ENCODE results near the gene OSBPL9.
A peak's percentile ranks its signal among the peaks of the same experiment; 100 is the strongest.
"Not testable (repeated sequence)": the region's sequence is repeated elsewhere in the genome, so short reads cannot be mapped to it uniquely, and the experiment has no call there.

The OSBPL9 gene

DNA sequence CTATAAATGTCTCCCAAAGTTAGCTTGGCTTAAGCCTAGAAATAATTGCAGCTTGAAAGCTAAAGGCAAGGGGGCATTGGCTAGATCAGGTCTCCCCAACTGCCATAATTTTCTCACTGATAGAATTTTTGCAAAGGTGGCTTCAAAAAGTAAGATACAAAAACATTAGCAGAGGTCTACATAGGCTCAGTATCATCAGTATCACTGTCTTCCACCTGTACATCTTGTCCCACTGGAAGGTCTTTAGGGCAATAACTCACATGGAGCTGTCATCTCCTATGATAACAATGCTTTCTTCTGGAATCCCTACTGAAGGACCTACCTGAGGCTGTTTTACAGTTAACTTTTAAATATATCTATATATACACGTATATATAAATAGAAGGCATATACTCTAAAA is 14.9 kb downstream of the OSBPL9 start:
- no peak overlapping the region for H3K27ac ChIP-seq
- no peak for DNase-seq (ENCODE audit: low read depth, low spot score)

DNA sequence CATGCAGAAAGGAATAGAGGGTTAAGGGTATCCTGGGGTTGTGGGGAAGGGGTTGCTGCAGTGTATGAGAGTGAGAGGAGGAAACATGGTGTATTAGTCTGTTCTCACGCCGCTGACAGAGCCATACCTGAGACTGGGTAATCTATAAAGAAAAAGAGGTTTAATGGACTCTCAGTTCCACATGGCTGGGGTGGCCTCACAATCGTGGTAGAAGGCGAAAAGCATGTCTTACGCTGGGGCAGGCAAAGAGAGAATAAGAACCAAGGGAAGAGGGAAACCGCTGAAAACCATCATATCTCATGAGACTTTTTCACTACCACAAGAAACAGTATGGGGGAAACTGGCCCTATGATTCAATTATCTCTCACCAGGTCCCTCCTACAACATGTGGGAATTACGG is 17.7 kb downstream of the OSBPL9 start:
- no peak for DNase-seq (ENCODE audit: low read depth, low spot score)

DNA sequence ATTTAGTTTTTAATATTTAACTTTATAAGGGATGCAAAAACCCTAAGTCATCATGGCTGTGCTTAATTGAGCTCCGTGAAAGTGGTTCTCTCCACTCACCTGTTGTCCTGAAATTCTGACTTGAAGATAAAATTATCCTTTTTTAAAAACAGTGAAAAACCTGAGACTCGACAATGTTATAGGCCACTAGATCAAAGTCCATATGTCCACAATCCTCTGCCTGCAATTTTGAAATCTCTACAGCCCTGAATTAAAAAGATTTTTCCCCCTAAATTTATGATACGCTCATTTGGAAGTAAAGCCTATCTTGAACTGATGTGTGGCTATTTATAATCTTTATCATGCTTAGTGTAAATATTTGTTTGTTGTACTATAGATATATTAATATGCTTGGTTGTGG is 18.7 kb downstream of the OSBPL9 start:
- no peak overlapping the region for H3K27ac ChIP-seq
- no peak for DNase-seq (ENCODE audit: low read depth, low spot score)

More for the DNA sequence above, 17.7 kb downstream of the OSBPL9 start:
- H3K27ac ChIP-seq = no peak overlapping the region

DNA sequence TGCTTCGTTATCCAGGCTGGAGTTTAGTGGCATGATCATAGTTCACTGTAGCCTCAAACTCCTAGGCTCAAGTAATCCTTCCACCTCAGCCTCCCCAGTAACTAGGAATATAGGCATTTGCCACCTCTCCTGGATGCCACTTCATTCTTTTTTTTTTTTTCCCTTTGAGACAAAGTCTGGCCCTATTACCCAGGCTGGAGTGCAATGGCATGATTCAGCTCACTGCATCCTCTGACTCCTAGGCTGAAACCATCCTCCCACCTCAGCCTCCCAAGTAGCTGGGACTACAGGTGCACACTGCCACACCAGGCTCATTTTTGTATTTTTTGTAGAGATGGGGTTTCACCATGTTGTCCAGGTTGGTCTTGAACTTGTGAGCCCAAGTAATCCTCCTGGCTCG is 19.3 kb downstream of the OSBPL9 start:
- H3K27ac ChIP-seq = peak overlapping the region; percentile 76
- no peak for DNase-seq (ENCODE audit: low read depth, low spot score)

DNA sequence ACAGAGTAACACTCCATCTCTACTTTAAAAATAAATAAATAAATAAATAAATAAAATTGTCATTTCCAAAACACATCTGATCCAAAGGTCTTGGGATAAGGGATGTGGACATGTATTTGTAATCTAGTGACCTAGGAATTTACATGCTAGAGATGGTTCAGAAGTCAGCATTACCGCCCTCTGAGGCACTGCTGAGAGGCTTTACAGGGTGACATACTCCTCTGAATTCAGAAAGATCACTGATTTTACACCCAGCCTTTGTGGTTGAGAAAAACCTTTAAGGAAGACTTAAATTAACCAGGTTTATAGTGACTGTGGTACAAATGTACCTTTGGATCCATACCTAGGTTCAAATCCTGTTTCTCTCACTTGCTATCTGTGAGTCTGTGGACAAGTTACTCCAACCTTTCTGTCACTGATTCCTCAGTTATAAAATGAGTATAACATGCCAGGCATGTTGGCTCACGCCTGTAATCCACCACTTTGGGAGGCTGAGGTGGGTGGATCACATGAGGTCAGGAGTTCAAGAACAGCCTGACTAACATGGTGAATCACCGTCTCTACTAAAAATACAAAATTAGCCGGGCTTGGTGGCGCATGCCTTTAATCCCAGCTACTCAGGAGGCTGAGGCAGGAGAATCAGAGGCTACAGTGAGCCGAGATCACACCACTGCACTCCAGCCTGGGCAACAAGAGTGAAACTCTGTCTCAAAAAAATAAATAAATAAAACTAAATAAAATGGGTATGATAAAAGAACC is 20.1 kb downstream of the OSBPL9 start:
- DNase-seq (ENCODE audit: low read depth, low spot score) = peak; percentile 82
- H3K27ac ChIP-seq = peak overlapping the region; percentile 76

DNA sequence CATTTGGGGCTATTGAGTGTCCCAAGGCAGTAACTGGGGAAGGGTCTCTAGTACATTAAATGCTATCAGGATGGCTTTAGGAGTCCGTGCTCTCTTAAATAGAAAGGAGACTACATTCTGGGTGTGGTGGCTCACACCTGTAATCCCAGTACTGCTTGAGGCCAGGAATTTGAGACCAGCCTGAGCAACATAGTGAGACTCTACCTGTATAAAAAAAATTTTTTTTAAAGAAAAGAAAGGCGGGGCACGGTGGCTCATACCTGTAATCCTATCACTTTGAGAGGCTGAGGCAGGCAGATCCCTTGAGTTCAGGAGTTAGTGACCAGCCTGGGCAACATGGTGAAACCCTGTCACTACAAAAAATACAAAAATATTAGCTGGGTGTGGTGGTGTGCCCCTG is 21.5 kb downstream of the OSBPL9 start:
- H3K27ac ChIP-seq = peak overlapping the region; percentile 76
- no peak for DNase-seq (ENCODE audit: low read depth, low spot score)

DNA sequence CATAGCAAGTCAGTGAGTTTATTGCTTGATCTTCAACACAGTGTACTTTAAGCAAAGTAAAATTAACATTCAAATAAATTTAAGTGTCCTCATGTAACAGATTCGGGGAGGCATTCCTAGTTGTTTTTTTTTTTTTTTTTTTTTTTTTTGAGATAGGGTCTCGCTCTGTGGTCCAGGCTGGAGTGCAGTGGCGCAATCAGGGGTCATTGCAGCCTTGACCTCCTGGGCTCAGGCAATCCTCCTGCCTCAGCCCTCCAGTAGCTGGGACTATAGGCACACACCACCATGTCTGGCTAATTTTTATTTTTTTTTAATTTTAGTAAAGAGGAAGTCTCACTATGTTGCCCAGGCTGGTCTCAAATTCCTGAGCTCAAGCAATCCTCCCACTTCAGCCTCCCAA is 22.8 kb downstream of the OSBPL9 start:
- DNase-seq (ENCODE audit: low read depth, low spot score) = no peak
- no peak overlapping the region for H3K27ac ChIP-seq

DNA sequence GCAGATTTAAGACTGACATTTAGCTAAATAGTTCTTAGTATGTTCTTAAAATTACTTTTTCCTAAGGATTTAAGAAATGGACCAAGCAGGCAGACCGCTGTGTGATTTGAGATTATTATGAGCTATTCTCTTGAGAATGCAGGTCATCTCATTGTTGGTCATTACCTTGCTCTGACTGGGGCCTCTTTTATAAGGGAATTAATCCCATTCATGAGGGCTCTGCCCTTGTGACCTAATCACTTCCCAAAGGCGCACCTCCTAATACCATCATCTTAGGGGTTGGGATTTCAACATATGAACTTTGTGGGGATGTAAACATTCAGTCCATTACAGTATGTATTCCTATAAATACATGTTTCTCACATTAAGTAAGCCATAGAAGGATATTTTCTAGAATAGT is 24.2 kb downstream of the OSBPL9 start:
- DNase-seq (ENCODE audit: low read depth, low spot score) = no peak
- no peak overlapping the region for H3K27ac ChIP-seq

DNA sequence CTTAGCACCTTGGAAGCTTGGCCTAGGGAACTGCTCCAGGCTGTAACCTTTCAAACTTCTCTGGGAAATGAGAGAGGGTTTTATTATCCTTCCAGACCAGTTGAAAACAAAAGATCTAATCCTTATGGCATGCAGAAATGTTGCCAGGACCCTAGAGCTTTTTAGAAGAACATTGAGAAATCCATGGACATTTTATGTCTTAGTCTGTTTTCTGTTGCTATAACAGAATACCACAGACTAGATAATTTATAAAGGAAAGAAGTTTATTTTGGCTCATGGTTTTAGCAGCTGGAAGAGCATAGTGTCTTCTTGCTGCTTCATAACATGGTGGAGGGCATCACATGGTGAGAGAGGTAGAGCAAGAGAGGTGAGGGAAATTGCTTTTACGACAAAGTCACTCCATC is 25.8 kb downstream of the OSBPL9 start:
- no peak for DNase-seq (ENCODE audit: low read depth, low spot score)
- no peak overlapping the region for H3K27ac ChIP-seq

DNA sequence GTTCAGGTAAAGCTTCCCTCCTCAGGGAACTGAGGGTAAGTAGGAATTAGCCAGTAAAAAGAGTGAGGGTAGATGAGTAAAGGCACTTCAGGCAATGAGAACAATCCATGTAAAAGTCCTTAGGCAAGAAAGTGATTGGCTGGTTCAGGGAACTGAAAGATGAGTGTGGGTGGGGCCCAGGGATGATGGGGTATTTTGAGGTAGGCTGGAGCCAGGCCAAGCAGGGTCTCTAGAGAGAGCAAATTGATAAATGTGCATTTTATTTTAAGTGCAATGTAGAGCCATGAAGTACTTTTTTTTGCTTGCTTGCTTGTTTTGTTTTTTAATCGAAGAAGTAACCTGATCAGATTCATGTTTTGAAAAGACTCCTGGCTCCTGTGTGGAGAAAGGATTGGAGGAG is 26.5 kb downstream of the OSBPL9 start:
- no peak for DNase-seq (ENCODE audit: low read depth, low spot score)
- H3K27ac ChIP-seq = no peak overlapping the region

DNA sequence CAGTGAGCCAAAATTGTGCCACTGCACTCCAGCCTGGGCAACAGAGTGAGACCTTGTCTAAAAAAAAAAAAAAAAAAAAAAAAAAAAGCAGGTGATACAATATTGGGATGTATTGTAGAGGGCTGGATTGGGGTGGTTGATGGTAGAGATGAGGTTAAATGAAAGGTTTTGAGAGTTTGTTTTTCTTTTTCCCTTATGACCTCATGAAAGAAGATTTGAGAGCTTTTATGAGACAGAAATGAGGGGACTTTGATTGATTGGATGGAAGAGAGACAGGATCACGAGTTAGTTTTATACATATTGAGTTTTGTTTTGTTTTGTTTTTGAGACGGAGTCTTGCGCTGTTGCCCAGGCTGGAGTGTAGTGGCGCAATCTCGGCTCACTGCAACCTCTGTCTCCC is 27.1 kb downstream of the OSBPL9 start:
- DNase-seq (ENCODE audit: low read depth, low spot score) = no peak
- H3K27ac ChIP-seq = peak overlapping the region; percentile 54

DNA sequence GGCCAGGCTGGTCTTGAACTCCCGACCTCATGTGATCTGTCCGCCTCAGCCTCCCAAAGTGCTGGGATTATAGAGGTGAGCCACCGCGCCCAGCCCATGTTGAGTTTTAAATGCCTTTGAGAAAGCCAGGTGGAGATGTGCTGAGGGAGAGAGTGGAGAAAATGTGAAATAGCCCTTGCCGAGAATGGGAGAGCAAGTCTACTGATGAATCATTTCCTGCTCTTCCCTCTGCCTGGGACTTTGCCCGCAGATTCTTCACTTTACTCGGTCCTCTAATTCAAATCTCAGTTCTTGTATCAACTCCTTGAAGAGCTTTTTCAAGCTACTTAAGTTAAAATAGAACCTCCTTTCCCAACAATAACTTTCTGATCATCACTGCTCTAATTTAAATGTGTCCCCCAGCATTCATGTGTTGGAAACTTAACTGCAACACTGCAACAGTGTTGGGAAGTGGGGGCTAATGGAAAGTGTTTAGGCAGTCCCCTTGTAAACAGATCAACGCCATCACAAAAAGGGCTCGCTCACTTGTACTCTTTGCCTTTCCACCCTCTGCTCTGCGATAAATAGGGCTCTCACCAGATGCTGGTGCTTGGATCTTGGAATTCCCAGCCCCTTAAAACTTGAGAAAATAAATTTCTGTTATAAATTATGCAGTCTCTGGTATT is 27.8 kb downstream of the OSBPL9 start:
- DNase-seq (ENCODE audit: low read depth, low spot score) = no peak

DNA sequence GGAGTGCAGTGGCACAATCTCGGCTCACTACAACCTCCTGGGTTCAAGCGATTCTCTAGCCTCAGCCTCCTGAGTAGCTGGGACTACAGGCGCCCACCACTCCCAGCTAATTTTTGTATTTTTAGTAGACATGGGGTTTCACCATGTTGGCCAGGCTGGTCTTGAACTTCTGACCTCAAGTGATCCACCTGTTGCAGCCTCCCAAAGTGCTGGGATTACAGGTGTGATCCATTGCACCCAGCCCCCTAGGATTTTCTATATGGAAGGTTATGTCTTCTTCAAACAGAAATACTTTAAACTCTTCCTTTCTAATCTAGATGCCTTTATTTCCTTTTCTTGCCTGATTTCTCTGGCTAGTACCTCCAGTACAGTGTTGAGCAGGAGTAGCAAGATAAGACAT is 29.7 kb downstream of the OSBPL9 start:
- not testable (repeated sequence) for H3K27ac ChIP-seq; DNase-seq (ENCODE audit: low read depth, low spot score)

More for the DNA sequence above, 27.8 kb downstream of the OSBPL9 start:
- peak overlapping the region; percentile 54 for H3K27ac ChIP-seq

DNA sequence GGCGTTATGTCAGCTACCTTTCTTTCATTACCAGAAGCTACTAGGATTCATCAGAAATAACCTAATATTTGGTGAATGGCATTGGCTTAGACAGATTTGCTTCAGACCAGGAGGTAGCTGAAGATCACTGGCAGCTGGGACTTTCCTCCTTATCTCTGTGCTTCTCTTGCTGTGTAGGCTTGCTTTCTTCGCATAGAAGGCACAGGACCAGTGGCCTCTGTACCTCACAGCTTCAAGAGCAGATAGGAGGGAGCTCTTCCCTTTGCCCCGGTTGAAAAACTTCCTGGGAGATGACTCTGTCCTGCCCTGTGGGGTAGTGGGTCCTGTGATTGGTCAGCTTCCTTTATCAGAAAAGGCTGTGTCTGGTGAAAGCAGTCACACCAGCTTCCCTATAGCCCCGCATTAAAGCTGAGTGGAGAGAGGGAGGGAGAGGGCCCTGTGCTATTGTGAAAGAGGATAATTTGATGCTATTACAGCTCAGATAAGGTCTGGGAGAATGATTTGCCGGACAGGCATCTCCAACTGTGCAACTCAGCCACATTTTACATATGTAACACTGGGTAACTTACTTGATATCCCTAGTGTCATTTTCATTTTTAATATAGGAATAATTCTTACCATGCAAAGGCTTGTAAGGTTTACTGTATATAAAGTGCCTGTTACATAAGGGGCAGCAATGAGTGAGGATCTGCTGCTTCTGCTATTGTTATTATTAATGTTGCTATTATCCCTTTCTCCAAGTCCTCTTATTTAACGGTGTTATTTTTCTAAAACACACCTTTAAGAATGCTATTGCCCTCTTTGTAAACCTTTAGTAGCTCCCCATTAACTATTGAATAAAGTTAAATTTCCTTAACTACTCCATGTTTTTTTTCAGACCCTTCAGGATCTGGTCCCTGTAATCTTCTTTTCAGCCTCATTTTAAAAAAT is 31.6 kb downstream of the OSBPL9 start:
- no peak overlapping the region for H3K27ac ChIP-seq
- no peak for DNase-seq (ENCODE audit: low read depth, low spot score)

DNA sequence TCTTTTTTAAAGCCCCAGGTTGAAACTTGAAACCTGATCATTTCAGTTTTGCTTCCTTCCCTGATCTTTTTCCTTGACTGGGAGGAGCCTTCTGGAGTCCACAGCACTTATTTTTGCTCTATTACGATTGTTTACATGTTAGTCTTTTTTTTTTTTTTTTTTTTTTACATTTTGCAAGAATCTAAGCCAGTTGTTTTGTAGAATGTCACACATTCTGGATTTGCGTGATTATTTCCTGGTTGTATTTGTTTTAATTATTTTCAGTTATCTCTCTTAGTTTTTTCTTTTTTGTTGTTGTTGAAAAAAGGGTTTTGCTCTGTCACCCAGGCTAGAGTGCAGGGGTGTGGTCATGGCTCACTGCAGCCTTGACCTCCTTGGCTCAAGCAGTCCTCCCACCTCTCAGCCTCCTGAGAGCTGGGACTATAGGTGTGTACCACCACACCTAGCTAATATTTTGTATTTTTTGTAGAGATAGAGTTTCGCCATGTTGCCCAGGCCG is 32.8 kb downstream of the OSBPL9 start:
- H3K27ac ChIP-seq = no peak overlapping the region

DNA sequence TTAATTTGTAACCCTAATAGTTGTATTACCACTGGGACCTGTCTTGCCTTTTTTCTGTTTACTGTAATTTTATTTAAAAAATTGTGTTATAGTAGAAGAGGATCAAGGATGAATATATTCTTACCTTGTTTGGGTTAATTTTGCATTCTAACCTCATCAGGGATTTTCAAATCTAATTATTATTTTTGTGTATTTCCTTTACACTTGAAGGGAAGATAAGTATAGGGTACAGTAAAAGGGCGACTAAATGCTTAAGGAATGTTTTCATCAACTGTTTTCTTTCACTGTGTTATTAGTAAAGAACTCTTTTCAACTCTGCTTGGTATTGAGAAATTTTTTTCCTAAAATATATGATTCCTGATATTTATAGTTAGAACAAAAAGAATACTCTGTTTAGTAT is 33.3 kb downstream of the OSBPL9 start:
- DNase-seq (ENCODE audit: low read depth, low spot score) = no peak
- H3K27ac ChIP-seq = no peak overlapping the region

More for the DNA sequence above, 32.8 kb downstream of the OSBPL9 start:
- DNase-seq (ENCODE audit: low read depth, low spot score) = no peak

DNA sequence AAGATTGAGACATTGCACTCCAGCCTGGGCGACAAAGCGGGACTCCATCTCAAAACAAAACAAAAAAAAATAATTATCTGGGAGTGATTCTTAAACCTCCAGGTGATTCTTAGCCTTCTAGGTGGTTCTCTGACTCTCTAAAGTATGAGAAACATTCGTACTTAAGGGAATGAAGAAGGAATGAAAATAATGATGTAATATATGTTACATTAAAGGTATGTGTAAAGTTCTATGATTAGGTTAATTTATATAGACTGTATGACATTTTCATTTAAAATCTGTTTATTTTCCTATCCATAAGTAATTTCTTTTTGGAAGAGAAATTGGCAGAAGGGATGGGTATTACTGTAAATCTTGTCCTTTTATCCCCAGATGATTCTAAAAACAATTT is 34.7 kb downstream of the OSBPL9 start:
- H3K27ac ChIP-seq = no peak overlapping the region
- DNase-seq (ENCODE audit: low read depth, low spot score) = no peak

DNA sequence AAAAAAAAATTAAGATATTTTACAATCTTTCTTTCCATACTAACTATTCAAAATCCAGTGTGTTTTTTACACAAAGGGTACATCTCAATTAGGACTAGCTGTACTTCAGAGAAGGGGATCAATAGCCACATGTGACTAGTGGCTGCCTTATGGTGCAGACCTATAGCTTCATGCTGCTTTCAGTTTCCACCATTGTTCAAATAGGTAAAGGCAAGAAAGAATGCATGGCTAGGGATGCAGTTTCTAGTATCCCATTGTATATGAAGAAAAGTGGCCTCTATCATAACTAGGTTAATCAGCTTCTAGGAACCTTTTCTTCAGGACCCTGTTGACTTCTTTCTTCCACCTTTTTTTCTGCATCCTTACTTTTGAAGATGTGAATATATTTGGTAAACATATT is 35.7 kb downstream of the OSBPL9 start:
- no peak overlapping the region for H3K27ac ChIP-seq
- DNase-seq (ENCODE audit: low read depth, low spot score) = no peak

DNA sequence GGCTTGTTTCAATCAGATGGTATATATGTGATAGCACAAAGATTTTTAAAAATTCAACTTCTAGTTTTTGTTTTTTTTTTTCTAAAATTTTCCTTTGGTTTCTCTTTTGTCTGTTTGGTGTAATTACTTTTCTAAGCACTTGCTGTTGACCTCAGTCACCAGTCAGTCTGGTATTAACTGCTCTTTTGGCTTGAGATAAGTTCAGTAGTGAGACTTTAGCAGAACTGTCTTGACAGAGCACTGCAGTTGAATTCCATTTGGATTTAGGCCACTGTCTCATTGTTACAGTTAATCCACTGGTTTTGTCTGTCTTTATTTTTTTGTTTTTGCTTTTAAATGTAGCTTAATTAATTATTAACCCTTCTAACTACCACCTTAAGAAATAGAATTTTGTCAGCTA is 36.2 kb downstream of the OSBPL9 start:
- no peak for DNase-seq (ENCODE audit: low read depth, low spot score)
- H3K27ac ChIP-seq = no peak overlapping the region

DNA sequence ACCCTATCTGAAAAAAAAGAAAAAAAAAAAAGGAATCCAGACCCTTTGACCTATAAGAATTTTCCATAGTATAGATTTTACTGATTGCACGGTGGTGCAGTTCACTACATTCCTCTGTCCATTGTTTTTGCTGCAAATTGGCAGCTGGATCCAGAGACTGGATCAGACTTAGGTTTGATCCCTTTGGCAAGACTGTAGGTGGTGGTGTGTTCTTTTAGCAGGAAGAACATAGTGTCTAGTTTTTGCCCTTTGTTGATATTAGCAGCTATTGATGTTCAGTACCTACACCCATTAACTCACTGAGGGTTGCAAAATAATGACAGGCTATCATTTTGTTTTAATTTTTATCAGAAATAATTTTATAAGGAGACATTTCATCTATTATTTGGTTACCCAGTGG is 37.1 kb downstream of the OSBPL9 start:
- no peak for DNase-seq (ENCODE audit: low read depth, low spot score)
- no peak overlapping the region for H3K27ac ChIP-seq

DNA sequence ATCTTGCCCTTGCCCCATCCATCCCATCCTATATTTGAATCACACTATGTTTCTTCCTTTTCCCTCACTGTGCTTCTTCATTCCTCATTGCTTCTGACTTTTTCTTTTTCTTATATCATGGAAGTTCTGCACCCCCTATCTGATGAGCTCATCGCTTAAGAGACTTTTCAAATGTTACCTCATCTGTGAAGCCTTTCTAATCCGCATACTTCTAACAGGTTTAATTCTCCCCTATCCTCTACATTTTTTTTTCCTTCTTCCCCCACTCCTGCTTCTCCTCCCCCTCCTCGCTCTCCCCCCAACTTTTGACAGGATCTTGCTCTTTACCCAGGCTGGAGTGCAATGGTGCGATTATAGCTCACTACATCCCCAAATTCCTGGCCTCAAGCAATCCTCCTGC is 39.5 kb downstream of the OSBPL9 start:
- no peak overlapping the region for H3K27ac ChIP-seq
- DNase-seq (ENCODE audit: low read depth, low spot score) = no peak
